Mesodermal cell (in vitro differentiated cells): ENCODE measurements around the gene CMTM1.
A peak's percentile ranks its signal among the peaks of the same experiment; 100 is the strongest.
"Not testable (repeated sequence)": the region's sequence is repeated elsewhere in the genome, so short reads cannot be mapped to it uniquely, and the experiment has no call there.

Source experiments
- H3K27ac ChIP-seq: 2 replicates; pipeline ENCODE4 v1.7.0; 2013; ENCODE audit warnings: mild to moderate bottlenecking, low read depth, low read length, moderate library complexity; ENCODE audit not compliant: severe bottlenecking
- H3K36me3 ChIP-seq: 2 replicates; pipeline ENCODE4 v1.7.1; 2013; ENCODE audit warnings: mild to moderate bottlenecking, low read length, moderate library complexity; ENCODE audit not compliant: control insufficient read depth, insufficient read depth
- H3K4me1 ChIP-seq: one replicate; pipeline ENCODE4 v1.7.1; 2013; ENCODE audit warnings: mild to moderate bottlenecking, low read length; ENCODE audit not compliant: insufficient read depth, control insufficient read depth, poor library complexity, severe bottlenecking
- H3K4me3 ChIP-seq: 2 replicates; pipeline ENCODE4 v1.7.0; 2013; ENCODE audit warnings: low read length, control low read depth, mild to moderate bottlenecking; ENCODE audit not compliant: insufficient read depth, poor library complexity, severe bottlenecking; ENCODE audit errors: extremely low read depth
- H3K9me3 ChIP-seq: 2 replicates; pipeline ENCODE4 v1.7.1; 2013; ENCODE audit warnings: mild to moderate bottlenecking, low read length, moderate library complexity; ENCODE audit not compliant: control insufficient read depth
- WGBS, 2 experiments: methylation state at CpG; one replicate each; pipeline ENCODE4 v1.1.5; 2013; ENCODE audit warnings: missing lambda C conversion rate in 2 of 2; ENCODE audit not compliant: insufficient coverage in 2 of 2; 5-methylcytosine and 5-hydroxymethylcytosine counted together

The CMTM1 gene

GRCh38 chr16:66616592-66616991, 50.4 kb downstream of the CMTM1 start:
- Histone ChIP-seq H3K27ac (peak overlapping the region; percentile 53), H3K9me3 (no peaks in the 10 kb centered on the region), H3K4me1 (peaks cover 34% of the 10 kb centered on the region), H3K36me3 (peaks cover 44% of the 10 kb centered on the region), H3K4me3 (no peak overlapping the region)
- 49 to 66% methylated on average over 8 to 9 of the region's 9 CpGs for WGBS, 2 experiments

GRCh38 chr16:66617010-66617434, 50.8 kb downstream of the CMTM1 start:
- no peak overlapping the region for H3K27ac ChIP-seq
- peaks cover 34% of the 10 kb centered on the region for H3K4me1 ChIP-seq
- H3K9me3 ChIP-seq, result no peaks in the 10 kb centered on the region
- H3K36me3 ChIP-seq, result peaks cover 40% of the 10 kb centered on the region
- WGBS, 2 experiments, result 80% methylated on average over 1 of the region's 2 CpGs; no CpG with 5 or more reads in 1 of the 2 experiments
- no peak overlapping the region for H3K4me3 ChIP-seq

GRCh38 chr16:66617728-66618127, 51.5 kb downstream of the CMTM1 start:
- no peak overlapping the region for H3K4me3 ChIP-seq
- no peaks in the 10 kb centered on the region for H3K9me3 ChIP-seq
- peaks cover 34% of the 10 kb centered on the region for H3K4me1 ChIP-seq
- H3K36me3 ChIP-seq, result peaks cover 33% of the 10 kb centered on the region
- H3K27ac ChIP-seq, result no peak overlapping the region
- WGBS, 2 experiments, result 83 to 98% methylated on average over 4 to 6 of the region's 7 CpGs

GRCh38 chr16:66618588-66619375, 52.5 kb downstream of the CMTM1 start:
- Histone ChIP-seq H3K4me3 (no peak overlapping the region), H3K9me3 (no peaks in the 10 kb centered on the region), H3K27ac (no peak overlapping the region), H3K4me1 (peaks cover 34% of the 10 kb centered on the region), H3K36me3 (peaks cover 23% of the 10 kb centered on the region)
- 83 to 96% methylated on average over 10 of the region's 10 CpGs for WGBS, 2 experiments

GRCh38 chr16:66619534-66620428, 53.5 kb downstream of the CMTM1 start:
- H3K36me3 ChIP-seq, result peaks cover 13% of the 10 kb centered on the region
- H3K4me1 ChIP-seq, result peaks cover 30% of the 10 kb centered on the region
- 74% methylated on average over 6 of the region's 12 CpGs; no CpG with 5 or more reads in 1 of the 2 experiments for WGBS, 2 experiments
- no peaks in the 10 kb centered on the region for H3K9me3 ChIP-seq
- no peak overlapping the region for H3K4me3 ChIP-seq
- peak overlapping the region; percentile 13 for H3K27ac ChIP-seq

- H3K36me3 ChIP-seq, result peaks cover 7% of the 10 kb centered on the region
- WGBS, 2 experiments, result 80 to 82% methylated on average over 7 to 8 of the region's 8 CpGs
- H3K4me3 ChIP-seq, result no peak overlapping the region
- peaks cover 29% of the 10 kb centered on the region for H3K4me1 ChIP-seq
- H3K27ac ChIP-seq, result peak overlapping the region; percentile 13
- no peaks in the 10 kb centered on the region for H3K9me3 ChIP-seq
These were observed 54.2 kb downstream of the CMTM1 start for GRCh38 chr16:66620429-66620795.

- Histone ChIP-seq H3K27ac (no peak overlapping the region), H3K9me3 (no peaks in the 10 kb centered on the region), H3K4me1 (peaks cover 20% of the 10 kb centered on the region), H3K4me3 (no peak overlapping the region), H3K36me3 (peaks cover 4% of the 10 kb centered on the region)
- 94 to 95% methylated on average over 14 of the region's 14 CpGs for WGBS, 2 experiments
These were observed 55.7 kb downstream of the CMTM1 start for GRCh38 chr16:66621973-66622372.

GRCh38 chr16:66622863-66623262, 56.6 kb downstream of the CMTM1 start:
- H3K4me1 ChIP-seq, result peaks cover 20% of the 10 kb centered on the region
- H3K4me3 ChIP-seq, result no peak overlapping the region
- 87 to 100% methylated on average over 2 to 3 of the region's 3 CpGs for WGBS, 2 experiments
- no peak overlapping the region for H3K27ac ChIP-seq
- H3K9me3 ChIP-seq, result no peaks in the 10 kb centered on the region
- H3K36me3 ChIP-seq, result peaks cover 4% of the 10 kb centered on the region

GRCh38 chr16:66623755-66624154, 57.5 kb downstream of the CMTM1 start:
- WGBS, 2 experiments, result 88 to 97% methylated on average over 2 to 3 of the region's 3 CpGs

GRCh38 chr16:66627611-66628378, 61.6 kb downstream of the CMTM1 start:
- not testable (repeated sequence) for H3K4me3 ChIP-seq, H3K27ac ChIP-seq, H3K9me3 ChIP-seq, H3K36me3 ChIP-seq, H3K4me1 ChIP-seq
- 94 to 96% methylated on average over 11 to 12 of the region's 17 CpGs for WGBS, 2 experiments

More at GRCh38 chr16:66623755-66624154, 57.5 kb downstream of the CMTM1 start:
- Histone ChIP-seq H3K9me3 (no peaks in the 10 kb centered on the region), H3K4me3 (no peak overlapping the region), H3K27ac (no peak overlapping the region), H3K4me1 (peaks cover 12% of the 10 kb centered on the region), H3K36me3 (peaks cover 2% of the 10 kb centered on the region)
